ENCODE measurements around the gene ZNF117. TPM values are rescaled to one million over a fixed set of nuclear protein-coding genes. Genes with fewer than 3 reads are reported as not detected.

Gene ZNF117
- total and polyA plus RNA-seq, 2 of the 4 experiments (the other 2 are of a cell fraction): 2.9 to 4.0 TPM

Small RNA genes lying within 50 kb of the gene (microRNA-seq; reads per million reads assigned to microRNA genes)
- not detected for gene RNU6-1229P (ENCODE audit: insufficient read depth, insufficient read length)

Small RNA genes lying within 50 kb of the gene (small RNA-seq; reads per million reads assigned to genes)
- gene RNU6-1229P: 0 reads per million in 5 experiments

Other genes starting within 250 kb of the ZNF117 start
- gene ZNF138, start 196.6 kb downstream of the ZNF117 start, total RNA-seq (2012; rRNA removed): 3.6 and 6.1 TPM in 2 replicates
- gene ZNF138, start 196.6 kb downstream of the ZNF117 start, polyA plus RNA-seq (2012; rRNA removed): 2.5 and 3.2 TPM in 2 replicates
- 2.7 and 4.4 TPM in 2 replicates for gene ZNF273, start 87.8 kb downstream of the ZNF117 start, total RNA-seq (2012; rRNA removed)
- gene ZNF273, start 87.8 kb downstream of the ZNF117 start, polyA plus RNA-seq (2012; rRNA removed): 1.3 and 1.5 TPM in 2 replicates
- gene ERV3-1, start 15.7 kb upstream of the ZNF117 start, total RNA-seq (2012; rRNA removed): 8.6 and 11.8 TPM in 2 replicates
- gene ERV3-1, start 15.7 kb upstream of the ZNF117 start, polyA plus RNA-seq (2012; rRNA removed): 6.1 and 7.0 TPM in 2 replicates

Data from IMR-90 (cell line).